Measurements from ENCODE around the gene SCRN1.

DNA sequence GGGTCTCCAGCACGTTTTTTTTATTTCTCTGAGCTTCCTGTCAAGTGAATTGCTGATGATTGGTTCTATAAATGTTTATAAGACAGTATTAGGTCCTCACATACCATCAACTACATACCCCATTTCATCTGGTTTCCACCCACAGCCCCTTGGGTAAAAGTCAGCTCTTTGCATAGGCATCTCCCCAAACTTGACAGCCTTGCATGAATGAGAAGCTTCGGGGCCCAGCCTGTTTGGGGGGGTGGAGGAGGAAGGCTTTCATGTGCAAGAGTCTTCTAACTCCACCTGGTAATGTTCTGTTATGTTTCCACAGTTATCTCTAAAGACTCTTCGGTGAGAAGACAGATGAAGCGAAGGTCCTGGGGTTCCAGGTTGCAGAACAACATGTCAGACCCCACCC lies 75.4 kb downstream of the SCRN1 start:
- TF ChIP-seq ZNF274 (IDR thresholded peaks at IDR 0.05; ENCODE audit: low read depth, low read length) (no peak), YY1 (IDR thresholded peaks at IDR 0.05; ENCODE audit: insufficient read depth, insufficient read length) (no peak)
